ENCODE results near the gene CRHR1.

CRHR1 gene

DNA sequence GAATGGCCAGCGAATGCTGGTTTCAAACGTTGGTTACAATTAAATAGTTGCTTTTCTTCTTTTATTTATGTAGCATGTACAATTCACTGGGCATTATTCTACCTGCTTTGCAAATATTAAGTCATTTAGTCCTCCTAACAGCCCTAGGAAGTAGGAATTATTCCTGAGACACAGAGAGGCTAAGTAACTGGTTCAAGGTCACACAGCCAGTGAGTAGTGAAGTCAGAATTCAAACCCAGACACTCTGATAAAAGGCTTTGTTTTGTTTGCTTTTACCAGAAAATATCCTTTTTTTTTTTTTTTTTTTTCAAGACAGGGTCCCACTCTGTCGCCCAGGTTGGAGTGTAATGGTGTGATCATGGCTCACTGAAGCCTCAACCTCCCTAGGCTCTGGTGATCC, 2.2 kb downstream of the CRHR1 start:
- DNase-seq (ENCODE audit: low read depth) = no peak
- H3K4me3 ChIP-seq (ENCODE audit: low read depth, low read length) = no peak overlapping the region
- TF ChIP-seq, protein P1, sequence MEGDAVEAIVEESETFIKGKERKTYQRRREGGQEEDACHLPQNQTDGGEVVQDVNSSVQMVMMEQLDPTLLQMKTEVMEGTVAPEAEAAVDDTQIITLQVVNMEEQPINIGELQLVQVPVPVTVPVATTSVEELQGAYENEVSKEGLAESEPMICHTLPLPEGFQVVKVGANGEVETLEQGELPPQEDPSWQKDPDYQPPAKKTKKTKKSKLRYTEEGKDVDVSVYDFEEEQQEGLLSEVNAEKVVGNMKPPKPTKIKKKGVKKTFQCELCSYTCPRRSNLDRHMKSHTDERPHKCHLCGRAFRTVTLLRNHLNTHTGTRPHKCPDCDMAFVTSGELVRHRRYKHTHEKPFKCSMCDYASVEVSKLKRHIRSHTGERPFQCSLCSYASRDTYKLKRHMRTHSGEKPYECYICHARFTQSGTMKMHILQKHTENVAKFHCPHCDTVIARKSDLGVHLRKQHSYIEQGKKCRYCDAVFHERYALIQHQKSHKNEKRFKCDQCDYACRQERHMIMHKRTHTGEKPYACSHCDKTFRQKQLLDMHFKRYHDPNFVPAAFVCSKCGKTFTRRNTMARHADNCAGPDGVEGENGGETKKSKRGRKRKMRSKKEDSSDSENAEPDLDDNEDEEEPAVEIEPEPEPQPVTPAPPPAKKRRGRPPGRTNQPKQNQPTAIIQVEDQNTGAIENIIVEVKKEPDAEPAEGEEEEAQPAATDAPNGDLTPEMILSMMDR (IDR thresholded peaks at IDR 0.05; ENCODE audit: control insufficient read depth, extremely low read depth, insufficient read depth) = no peak

DNA sequence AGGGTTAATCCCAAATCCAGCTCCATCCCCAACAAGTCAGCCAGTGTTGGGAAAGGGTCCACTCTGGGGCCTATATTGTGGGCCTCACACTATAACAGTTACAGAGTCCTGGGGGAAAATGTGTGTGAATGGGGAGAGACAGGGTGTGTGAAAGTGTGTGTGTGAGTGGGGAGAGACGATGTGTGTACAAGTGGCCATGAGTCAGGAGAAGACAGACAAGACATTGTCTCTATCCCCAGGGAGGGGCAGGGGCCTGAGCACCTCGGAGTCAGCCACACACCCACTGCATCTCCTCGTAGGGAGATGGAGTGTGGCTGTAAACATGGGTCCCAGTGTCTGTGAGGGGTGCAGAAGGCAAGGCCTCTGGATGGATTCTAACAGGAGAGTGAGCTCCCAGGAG, 2.9 kb downstream of the CRHR1 start:
- TF ChIP-seq, protein P1 (IDR thresholded peaks at IDR 0.05; ENCODE audit: control insufficient read depth, extremely low read depth, insufficient read depth) = no peak
- no peak for DNase-seq (ENCODE audit: low read depth)
- no peak overlapping the region for H3K4me3 ChIP-seq (ENCODE audit: low read depth, low read length)

DNA sequence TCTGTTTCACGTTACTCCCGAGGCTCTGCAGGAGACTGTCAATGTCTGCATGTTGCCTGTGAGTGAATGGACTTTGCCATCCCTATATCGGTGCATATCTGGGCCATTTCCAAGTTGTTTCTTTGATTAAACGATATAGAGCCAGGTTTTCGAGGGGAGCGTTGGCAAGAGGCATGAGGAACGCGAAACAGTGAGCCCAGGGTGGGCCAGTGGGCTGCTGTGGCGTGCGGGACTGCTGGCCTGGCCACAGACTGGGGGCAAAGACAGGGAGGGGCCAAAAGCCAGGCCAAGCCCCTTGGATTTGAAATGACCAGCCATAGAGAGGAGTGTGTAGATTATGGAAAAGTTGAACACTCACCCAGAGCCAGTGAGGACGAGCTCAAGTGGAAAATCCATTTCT, 3.5 kb downstream of the CRHR1 start:
- TF ChIP-seq, protein P1 (IDR thresholded peaks at IDR 0.05; ENCODE audit: control insufficient read depth, extremely low read depth, insufficient read depth) = no peak
- H3K4me3 ChIP-seq (ENCODE audit: low read depth, low read length) = no peak overlapping the region
- DNase-seq (ENCODE audit: low read depth) = no peak

DNA sequence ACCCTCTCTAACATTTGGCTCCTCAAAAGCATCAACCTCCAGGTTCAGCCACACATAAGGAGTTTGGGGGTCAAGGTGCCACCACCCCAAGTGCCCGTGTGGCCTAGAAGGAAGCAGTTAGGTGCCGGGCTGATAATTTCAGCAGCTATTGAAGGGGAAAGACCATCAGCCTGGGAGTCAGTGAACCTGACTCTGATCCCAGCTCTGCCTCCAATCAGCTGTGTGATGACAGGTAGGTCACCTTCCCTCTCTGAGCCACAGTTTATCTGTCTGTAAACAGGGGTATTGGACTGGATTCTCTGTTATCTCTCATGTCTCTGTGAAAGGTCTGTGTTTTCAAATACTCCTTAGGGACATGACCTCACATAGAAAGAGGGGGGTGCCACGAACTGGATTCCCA, 3.9 kb downstream of the CRHR1 start:
- DNase-seq (ENCODE audit: low read depth) = no peak
- no peak overlapping the region for H3K4me3 ChIP-seq (ENCODE audit: low read depth, low read length)
- TF ChIP-seq, protein P1 (IDR thresholded peaks at IDR 0.05; ENCODE audit: control insufficient read depth, extremely low read depth, insufficient read depth) = no peak

DNA sequence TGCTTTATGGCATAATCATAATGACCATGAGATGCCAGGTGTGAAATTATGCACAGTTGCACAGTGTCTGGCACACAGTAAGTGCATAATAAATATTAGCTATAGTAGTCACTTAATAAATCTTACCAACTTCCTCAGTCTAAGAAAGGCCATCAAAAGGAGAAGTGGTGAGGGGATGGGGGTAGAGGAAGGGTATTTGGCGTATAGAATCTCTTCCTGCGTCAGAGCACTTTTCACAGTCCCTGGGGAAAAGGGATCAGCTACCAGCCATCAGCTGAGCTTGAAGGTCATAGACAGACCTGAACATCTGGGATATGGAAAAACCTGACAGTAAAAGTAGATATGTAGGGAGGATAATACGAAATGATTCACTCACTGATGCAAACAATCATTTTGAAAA, 5.8 kb downstream of the CRHR1 start:
- no peak for DNase-seq (ENCODE audit: low read depth)
- H3K4me3 ChIP-seq (ENCODE audit: low read depth, low read length) = no peak overlapping the region
- TF ChIP-seq, protein P1 (IDR thresholded peaks at IDR 0.05; ENCODE audit: control insufficient read depth, extremely low read depth, insufficient read depth) = no peak

DNA sequence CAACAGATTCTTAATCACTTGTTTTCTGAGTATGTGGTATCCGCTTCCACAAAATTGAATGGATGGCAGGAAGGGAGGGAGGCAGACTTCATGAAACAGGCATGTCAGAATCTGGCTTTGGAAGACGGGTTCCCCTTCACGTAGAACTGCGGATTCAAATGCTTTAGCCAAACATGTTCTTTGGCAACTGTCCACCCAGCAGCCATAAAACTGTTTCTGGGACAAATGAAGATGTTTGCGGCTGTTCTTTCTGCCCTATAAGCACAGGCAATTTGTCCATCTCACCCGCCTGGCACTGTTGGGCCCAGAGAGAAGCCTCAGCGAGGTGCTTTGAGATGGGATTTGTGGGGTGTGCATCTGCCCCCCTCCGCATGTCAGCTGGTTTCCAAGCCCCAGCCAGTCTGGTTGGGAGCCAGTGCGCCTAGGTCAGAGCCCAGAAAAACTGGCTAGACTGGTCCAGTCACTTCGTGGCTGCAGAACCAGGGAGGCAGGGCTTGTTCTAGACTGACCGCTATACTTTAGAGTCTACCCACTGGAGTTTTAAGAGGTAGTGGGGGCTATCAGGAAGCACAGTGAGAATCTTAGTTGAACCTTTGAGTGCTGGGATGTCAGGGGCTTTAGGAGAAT, 6.3 kb downstream of the CRHR1 start:
- peak; percentile 59 for DNase-seq (ENCODE audit: low read depth)
- TF ChIP-seq, protein P1 (IDR thresholded peaks at IDR 0.05; ENCODE audit: control insufficient read depth, extremely low read depth, insufficient read depth) = no peak
- no peak overlapping the region for H3K4me3 ChIP-seq (ENCODE audit: low read depth, low read length)

DNA sequence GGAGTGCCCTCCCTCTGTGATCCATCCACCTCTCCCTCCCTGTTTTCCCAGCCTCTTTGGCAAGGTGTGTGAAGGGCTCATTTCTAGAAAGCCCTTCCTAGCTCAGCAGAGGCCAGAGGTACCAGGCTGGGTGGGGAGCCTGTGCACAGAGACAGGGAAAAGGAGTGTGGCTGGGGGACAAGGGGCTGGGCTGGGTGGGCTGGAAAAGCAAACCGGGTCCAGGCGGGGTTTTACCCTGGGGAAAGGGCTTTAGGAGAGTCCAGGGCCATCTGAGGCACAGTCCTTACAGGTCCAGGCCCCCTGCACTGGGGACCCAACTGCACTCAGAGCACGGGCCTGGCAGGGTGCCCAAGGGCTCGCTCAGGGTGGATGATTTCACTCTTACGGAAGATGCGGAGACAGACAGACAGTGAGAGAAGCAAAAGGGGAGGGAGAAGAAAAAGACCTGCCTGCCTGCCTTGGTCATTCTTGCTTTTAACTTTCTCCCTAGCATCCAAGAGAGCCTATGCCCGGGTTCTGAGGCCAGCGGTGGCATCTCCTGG, 7.0 kb downstream of the CRHR1 start:
- no peak overlapping the region for H3K4me3 ChIP-seq (ENCODE audit: low read depth, low read length)
- TF ChIP-seq, protein P1 (IDR thresholded peaks at IDR 0.05; ENCODE audit: control insufficient read depth, extremely low read depth, insufficient read depth) = no peak
- no peak for DNase-seq (ENCODE audit: low read depth)
